ENCODE results near the gene AUTS2. TPM values are rescaled to one million over a fixed set of nuclear protein-coding genes. Genes with fewer than 3 reads are reported as not detected.

The AUTS2 gene
- total and polyA plus RNA-seq, 4 donors: 4.9 to 24.4 (median 7.0) TPM

DNA sequence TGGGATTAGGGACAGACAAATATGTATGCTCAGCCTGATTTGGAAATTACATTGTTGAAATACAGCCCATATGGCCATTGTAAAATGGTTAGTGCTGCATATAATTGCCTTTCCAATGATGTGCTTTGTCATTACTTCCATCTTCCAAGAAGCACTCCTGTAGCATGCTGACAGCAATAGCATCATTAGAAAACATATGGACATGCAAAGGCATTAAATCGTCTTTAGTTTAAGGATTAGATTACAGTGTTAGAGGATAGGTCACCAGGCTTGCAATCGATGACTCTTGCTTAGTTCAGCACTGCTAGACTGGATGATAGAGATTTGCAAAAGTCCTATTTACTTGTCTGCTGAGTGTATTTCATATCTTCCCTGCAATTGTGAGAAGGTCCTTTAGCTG lies 17.4 kb downstream of the AUTS2 start:
- peaks cover 0 to 2% (median 0%) of the 10 kb centered on the region in 4 donors for H3K27me3 ChIP-seq (ENCODE audit: control insufficient read depth in 4 of 4, insufficient read depth in 4 of 4, low read length in 3 of 4)
- H3K9me3 ChIP-seq (ENCODE audit: control insufficient read depth in 4 of 4, low read length in 3 of 4): no peaks in the 10 kb centered on the region
- no peak overlapping the region for H3K27ac ChIP-seq (ENCODE audit: low read depth in 1 of 2, low read length in 2 of 2)
- 89% methylated on average over 2 of the region's 2 CpGs for WGBS
- no peaks in the 10 kb centered on the region for H3K4me1 ChIP-seq (ENCODE audit: control insufficient read depth in 4 of 4, insufficient read depth in 4 of 4, low read length in 3 of 4)
- no peak for TF ChIP-seq FOXA1 (IDR thresholded peaks at IDR 0.05)
- TF ChIP-seq SP1 (IDR thresholded peaks at IDR 0.05): no peak
- TF ChIP-seq FOXA2 (IDR thresholded peaks at IDR 0.05): no peak
- TF ChIP-seq, protein P1, sequence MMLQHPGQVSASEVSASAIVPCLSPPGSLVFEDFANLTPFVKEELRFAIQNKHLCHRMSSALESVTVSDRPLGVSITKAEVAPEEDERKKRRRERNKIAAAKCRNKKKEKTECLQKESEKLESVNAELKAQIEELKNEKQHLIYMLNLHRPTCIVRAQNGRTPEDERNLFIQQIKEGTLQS (IDR thresholded peaks at IDR 0.05): no peak
- no peak for TF ChIP-seq HNF4G (IDR thresholded peaks at IDR 0.05)
- TF ChIP-seq, protein P2, sequence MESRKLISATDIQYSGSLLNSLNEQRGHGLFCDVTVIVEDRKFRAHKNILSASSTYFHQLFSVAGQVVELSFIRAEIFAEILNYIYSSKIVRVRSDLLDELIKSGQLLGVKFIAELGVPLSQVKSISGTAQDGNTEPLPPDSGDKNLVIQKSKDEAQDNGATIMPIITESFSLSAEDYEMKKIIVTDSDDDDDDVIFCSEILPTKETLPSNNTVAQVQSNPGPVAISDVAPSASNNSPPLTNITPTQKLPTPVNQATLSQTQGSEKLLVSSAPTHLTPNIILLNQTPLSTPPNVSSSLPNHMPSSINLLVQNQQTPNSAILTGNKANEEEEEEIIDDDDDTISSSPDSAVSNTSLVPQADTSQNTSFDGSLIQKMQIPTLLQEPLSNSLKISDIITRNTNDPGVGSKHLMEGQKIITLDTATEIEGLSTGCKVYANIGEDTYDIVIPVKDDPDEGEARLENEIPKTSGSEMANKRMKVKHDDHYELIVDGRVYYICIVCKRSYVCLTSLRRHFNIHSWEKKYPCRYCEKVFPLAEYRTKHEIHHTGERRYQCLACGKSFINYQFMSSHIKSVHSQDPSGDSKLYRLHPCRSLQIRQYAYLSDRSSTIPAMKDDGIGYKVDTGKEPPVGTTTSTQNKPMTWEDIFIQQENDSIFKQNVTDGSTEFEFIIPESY (IDR thresholded peaks at IDR 0.05): no peak
- no peak for TF ChIP-seq GABPA (IDR thresholded peaks at IDR 0.05 in 1 of 2, conservative IDR thresholded peaks at IDR 0.05 in 1 of 2)
- no peak for TF ChIP-seq EGR1 (IDR thresholded peaks at IDR 0.05; ENCODE audit: low read depth in 2 of 2)
- no peak for TF ChIP-seq TAF1 (conservative IDR thresholded peaks at IDR 0.05)
- TF ChIP-seq, protein P3, sequence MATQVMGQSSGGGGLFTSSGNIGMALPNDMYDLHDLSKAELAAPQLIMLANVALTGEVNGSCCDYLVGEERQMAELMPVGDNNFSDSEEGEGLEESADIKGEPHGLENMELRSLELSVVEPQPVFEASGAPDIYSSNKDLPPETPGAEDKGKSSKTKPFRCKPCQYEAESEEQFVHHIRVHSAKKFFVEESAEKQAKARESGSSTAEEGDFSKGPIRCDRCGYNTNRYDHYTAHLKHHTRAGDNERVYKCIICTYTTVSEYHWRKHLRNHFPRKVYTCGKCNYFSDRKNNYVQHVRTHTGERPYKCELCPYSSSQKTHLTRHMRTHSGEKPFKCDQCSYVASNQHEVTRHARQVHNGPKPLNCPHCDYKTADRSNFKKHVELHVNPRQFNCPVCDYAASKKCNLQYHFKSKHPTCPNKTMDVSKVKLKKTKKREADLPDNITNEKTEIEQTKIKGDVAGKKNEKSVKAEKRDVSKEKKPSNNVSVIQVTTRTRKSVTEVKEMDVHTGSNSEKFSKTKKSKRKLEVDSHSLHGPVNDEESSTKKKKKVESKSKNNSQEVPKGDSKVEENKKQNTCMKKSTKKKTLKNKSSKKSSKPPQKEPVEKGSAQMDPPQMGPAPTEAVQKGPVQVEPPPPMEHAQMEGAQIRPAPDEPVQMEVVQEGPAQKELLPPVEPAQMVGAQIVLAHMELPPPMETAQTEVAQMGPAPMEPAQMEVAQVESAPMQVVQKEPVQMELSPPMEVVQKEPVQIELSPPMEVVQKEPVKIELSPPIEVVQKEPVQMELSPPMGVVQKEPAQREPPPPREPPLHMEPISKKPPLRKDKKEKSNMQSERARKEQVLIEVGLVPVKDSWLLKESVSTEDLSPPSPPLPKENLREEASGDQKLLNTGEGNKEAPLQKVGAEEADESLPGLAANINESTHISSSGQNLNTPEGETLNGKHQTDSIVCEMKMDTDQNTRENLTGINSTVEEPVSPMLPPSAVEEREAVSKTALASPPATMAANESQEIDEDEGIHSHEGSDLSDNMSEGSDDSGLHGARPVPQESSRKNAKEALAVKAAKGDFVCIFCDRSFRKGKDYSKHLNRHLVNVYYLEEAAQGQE (IDR thresholded peaks at IDR 0.05): no peak
- TF ChIP-seq, protein P4, sequence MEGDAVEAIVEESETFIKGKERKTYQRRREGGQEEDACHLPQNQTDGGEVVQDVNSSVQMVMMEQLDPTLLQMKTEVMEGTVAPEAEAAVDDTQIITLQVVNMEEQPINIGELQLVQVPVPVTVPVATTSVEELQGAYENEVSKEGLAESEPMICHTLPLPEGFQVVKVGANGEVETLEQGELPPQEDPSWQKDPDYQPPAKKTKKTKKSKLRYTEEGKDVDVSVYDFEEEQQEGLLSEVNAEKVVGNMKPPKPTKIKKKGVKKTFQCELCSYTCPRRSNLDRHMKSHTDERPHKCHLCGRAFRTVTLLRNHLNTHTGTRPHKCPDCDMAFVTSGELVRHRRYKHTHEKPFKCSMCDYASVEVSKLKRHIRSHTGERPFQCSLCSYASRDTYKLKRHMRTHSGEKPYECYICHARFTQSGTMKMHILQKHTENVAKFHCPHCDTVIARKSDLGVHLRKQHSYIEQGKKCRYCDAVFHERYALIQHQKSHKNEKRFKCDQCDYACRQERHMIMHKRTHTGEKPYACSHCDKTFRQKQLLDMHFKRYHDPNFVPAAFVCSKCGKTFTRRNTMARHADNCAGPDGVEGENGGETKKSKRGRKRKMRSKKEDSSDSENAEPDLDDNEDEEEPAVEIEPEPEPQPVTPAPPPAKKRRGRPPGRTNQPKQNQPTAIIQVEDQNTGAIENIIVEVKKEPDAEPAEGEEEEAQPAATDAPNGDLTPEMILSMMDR (IDR thresholded peaks at IDR 0.05; ENCODE audit: low read depth, low read length, missing input control): no peak
- no peak for TF ChIP-seq RAD21 (IDR thresholded peaks at IDR 0.05)
- TF ChIP-seq NR2F2 (IDR thresholded peaks at IDR 0.05): no peak
- H3K9ac ChIP-seq (ENCODE audit: low read depth in 1 of 2, low read length in 2 of 2): no peak overlapping the region
- H3K4me3 ChIP-seq (ENCODE audit: low read depth in 1 of 3, low read length in 3 of 3): no peak overlapping the region
- no peak for DNase-seq (ENCODE audit: low spot score)
- H3K36me3 ChIP-seq (ENCODE audit: control insufficient read depth in 4 of 4, insufficient read depth in 3 of 4, low read depth in 1 of 4, low read length in 3 of 4): no peaks in the 10 kb centered on the region

DNA sequence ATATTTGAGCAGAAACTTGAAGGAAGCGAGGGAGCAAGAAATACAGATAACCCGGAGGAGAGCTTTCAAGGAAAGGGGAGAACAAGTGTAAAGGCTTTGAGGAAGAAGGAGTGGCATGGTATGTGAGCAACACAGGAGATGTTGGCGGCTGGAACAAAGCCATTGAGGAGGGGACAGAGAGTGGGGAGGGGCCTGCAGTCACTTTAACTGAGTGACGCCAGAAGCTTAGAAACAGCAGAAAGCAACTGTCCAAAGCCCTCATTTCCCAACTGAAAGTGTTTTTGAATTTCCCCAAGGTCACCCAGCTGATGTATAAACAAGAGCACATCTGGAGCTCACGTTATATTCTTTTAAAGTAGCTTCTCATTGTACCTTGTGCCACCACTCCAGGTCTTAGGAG lies 19.1 kb downstream of the AUTS2 start:
- no peaks in the 10 kb centered on the region for H3K4me1 ChIP-seq (ENCODE audit: control insufficient read depth in 4 of 4, insufficient read depth in 4 of 4, low read length in 3 of 4)
- peaks cover 0 to 2% (median 0%) of the 10 kb centered on the region in 4 donors for H3K27me3 ChIP-seq (ENCODE audit: control insufficient read depth in 4 of 4, insufficient read depth in 4 of 4, low read length in 3 of 4)
- no peaks in the 10 kb centered on the region for H3K9me3 ChIP-seq (ENCODE audit: control insufficient read depth in 4 of 4, low read length in 3 of 4)
- DNase-seq (ENCODE audit: low spot score): no peak
- no peak overlapping the region for H3K9ac ChIP-seq (ENCODE audit: low read depth in 1 of 2, low read length in 2 of 2)
- no peaks in the 10 kb centered on the region for H3K36me3 ChIP-seq (ENCODE audit: control insufficient read depth in 4 of 4, insufficient read depth in 3 of 4, low read depth in 1 of 4, low read length in 3 of 4)
- WGBS: 84% methylated on average over 5 of the region's 5 CpGs
- H3K4me3 ChIP-seq (ENCODE audit: low read depth in 1 of 3, low read length in 3 of 3): no peak overlapping the region
- H3K27ac ChIP-seq (ENCODE audit: low read depth in 1 of 2, low read length in 2 of 2): no peak overlapping the region
- TF ChIP-seq HNF4G (IDR thresholded peaks at IDR 0.05) (no peak), NR2F2 (IDR thresholded peaks at IDR 0.05) (no peak), FOXA1 (IDR thresholded peaks at IDR 0.05) (no peak), RXRA (IDR thresholded peaks at IDR 0.05) (no peak), YY1 (IDR thresholded peaks at IDR 0.05) (no peak), JUND (IDR thresholded peaks at IDR 0.05) (no peak), SP1 (IDR thresholded peaks at IDR 0.05) (no peak)
- TF ChIP-seq, protein P2 (IDR thresholded peaks at IDR 0.05): no peak
- TF ChIP-seq, protein P3 (IDR thresholded peaks at IDR 0.05): no peak
- TF ChIP-seq, protein P1 (IDR thresholded peaks at IDR 0.05): no peak
